NT2/D1 (cell line): ENCODE measurements around the gene ABCC9.

Source experiments
- YY1 ChIP-seq: IDR thresholded peaks from 2 replicates; pipeline ENCODE4 v1.6.1; 2011; ENCODE audit not compliant: insufficient read length, insufficient read depth
- ZNF274 ChIP-seq: IDR thresholded peaks from 2 replicates; pipeline ENCODE4 v1.6.1; 2011; ENCODE audit warnings: mild to moderate bottlenecking, low read depth, low read length

DNA sequence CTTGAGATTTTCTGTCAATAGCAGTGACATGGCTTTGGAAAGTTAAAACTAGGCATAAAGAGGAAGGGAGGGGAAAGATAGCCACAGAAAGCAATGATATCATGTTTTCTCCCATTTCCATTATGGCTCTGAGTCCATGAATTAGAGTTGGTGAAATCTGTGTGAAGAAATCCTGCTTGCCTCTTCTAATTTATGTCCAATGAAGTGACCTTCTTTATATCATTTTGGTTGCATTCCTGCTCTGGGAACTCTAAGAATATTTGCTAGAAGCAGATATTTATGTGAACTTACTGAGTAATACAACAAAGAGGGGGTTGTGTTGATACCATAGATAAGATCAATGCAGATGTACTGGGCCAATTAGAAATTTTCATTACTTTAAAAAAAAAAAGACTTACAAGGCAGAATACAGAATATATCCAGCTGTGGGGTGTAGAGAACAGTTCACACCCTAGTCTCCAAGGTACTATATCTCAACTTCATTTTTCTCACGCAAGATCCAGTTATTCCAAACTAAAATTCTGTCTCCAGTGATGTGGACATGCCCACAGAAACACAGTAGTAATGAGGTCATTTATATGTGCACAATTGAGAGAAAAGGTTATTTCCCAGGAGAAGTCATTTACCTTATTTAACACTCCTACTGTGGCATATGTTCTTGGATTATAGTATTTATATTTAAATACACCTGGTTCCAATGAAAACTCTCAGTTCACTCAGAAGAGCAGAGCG is 115.2 kb downstream of the ABCC9 start:
- TF ChIP-seq ZNF274: no peak
- TF ChIP-seq YY1: no peak
